Activated T-helper 17 cell treated with anti-CD3 and anti-CD28 coated beads, Interleukin-2, amount 50 U/mL, for 72 hours (primary cell): ENCODE measurements around the gene LYRM4. TPM values are rescaled to one million over a fixed set of nuclear protein-coding genes. Genes with fewer than 3 reads are reported as not detected.

Experiments
- ATAC-seq: fragments of 150-1000 bp; cut with Tn5 transposase; replicated peaks from 2 replicates; pipeline ENCODE4 v1.10.0; 2021; ENCODE audit warnings: mild to moderate bottlenecking, moderate library complexity
- H3K27ac Mint-ChIP-seq: one replicate; pipeline ENCODE4 v1.8.0; 2022; ENCODE audit warnings: mixed read lengths
- H3K27me3 Mint-ChIP-seq: one replicate; pipeline ENCODE4 v1.8.0; 2022; ENCODE audit warnings: mixed read lengths
- H3K36me3 Mint-ChIP-seq: one replicate; pipeline ENCODE4 v1.8.0; 2022; ENCODE audit warnings: low read depth, mild to moderate bottlenecking, mixed read lengths
- H3K4me1 Mint-ChIP-seq: one replicate; pipeline ENCODE4 v1.8.0; 2022; ENCODE audit warnings: mixed read lengths
- H3K4me3 Mint-ChIP-seq: one replicate; pipeline ENCODE4 v1.8.0; 2022; ENCODE audit warnings: mild to moderate bottlenecking, mixed read lengths
- H3K9me3 Mint-ChIP-seq: one replicate; pipeline ENCODE4 v1.8.0; 2022; ENCODE audit warnings: mixed read lengths
- total RNA-seq, 2 donors: library from RNA; stranded (reverse); gene quantifications; one replicate each; pipeline ENCODE4 v1.2.3, GENCODE V29; 2022

The LYRM4 gene
- total RNA-seq, 2 donors from 2014 or later, result 34.0 to 64.2 TPM

GRCh38 chr6:5290097-5290496 is 29.3 kb upstream of the LYRM4 start:
- Mint-ChIP-seq H3K4me1 (peaks cover 49% of the 10 kb centered on the region), H3K27me3 (no peaks in the 10 kb centered on the region), H3K27ac (no peak overlapping the region), H3K9me3 (peaks cover 4% of the 10 kb centered on the region), H3K36me3 (no peaks in the 10 kb centered on the region), H3K4me3 (no peak overlapping the region)
- no peak for ATAC-seq

- H3K27me3 Mint-ChIP-seq, result no peaks in the 10 kb centered on the region
- peaks cover 4% of the 10 kb centered on the region for H3K9me3 Mint-ChIP-seq
- peaks cover 41% of the 10 kb centered on the region for H3K4me1 Mint-ChIP-seq
- H3K27ac Mint-ChIP-seq, result peak overlapping the region; percentile 69
- peak overlapping the region; percentile 48 for H3K4me3 Mint-ChIP-seq
- H3K36me3 Mint-ChIP-seq, result no peaks in the 10 kb centered on the region
- ATAC-seq, result peak; percentile 17
Measured at GRCh38 chr6:5287966-5288297, 27.2 kb upstream of the LYRM4 start.

- peaks cover under 1% of the 10 kb centered on the region for H3K9me3 Mint-ChIP-seq
- peak; percentile 82 for ATAC-seq
- peak overlapping the region; percentile 69 for H3K27ac Mint-ChIP-seq
- no peaks in the 10 kb centered on the region for H3K36me3 Mint-ChIP-seq
- peaks cover 39% of the 10 kb centered on the region for H3K4me1 Mint-ChIP-seq
- no peaks in the 10 kb centered on the region for H3K27me3 Mint-ChIP-seq
- H3K4me3 Mint-ChIP-seq, result peak overlapping the region; percentile 48
Measured at GRCh38 chr6:5287205-5287965, 26.6 kb upstream of the LYRM4 start.

GRCh38 chr6:5286780-5287179 is 26.0 kb upstream of the LYRM4 start:
- H3K27me3 Mint-ChIP-seq, result no peaks in the 10 kb centered on the region
- H3K4me3 Mint-ChIP-seq, result peak overlapping the region; percentile 48
- no peak for ATAC-seq
- no peaks in the 10 kb centered on the region for H3K9me3 Mint-ChIP-seq
- H3K4me1 Mint-ChIP-seq, result peaks cover 39% of the 10 kb centered on the region
- H3K27ac Mint-ChIP-seq, result peak overlapping the region; percentile 69
- H3K36me3 Mint-ChIP-seq, result no peaks in the 10 kb centered on the region

- no peaks in the 10 kb centered on the region for H3K9me3 Mint-ChIP-seq
Measured at GRCh38 chr6:5285526-5285925, 24.8 kb upstream of the LYRM4 start.

GRCh38 chr6:5285081-5285480 is 24.3 kb upstream of the LYRM4 start:
- no peaks in the 10 kb centered on the region for H3K36me3 Mint-ChIP-seq
- H3K4me3 Mint-ChIP-seq, result peak overlapping the region; percentile 15
- H3K27ac Mint-ChIP-seq, result peak overlapping the region; percentile 28
- H3K9me3 Mint-ChIP-seq, result no peaks in the 10 kb centered on the region
- peaks cover 52% of the 10 kb centered on the region for H3K4me1 Mint-ChIP-seq
- ATAC-seq, result no peak
- no peaks in the 10 kb centered on the region for H3K27me3 Mint-ChIP-seq

More at GRCh38 chr6:5285526-5285925, 24.8 kb upstream of the LYRM4 start:
- Mint-ChIP-seq H3K27ac (peak overlapping the region; percentile 28), H3K4me1 (peaks cover 47% of the 10 kb centered on the region), H3K27me3 (no peaks in the 10 kb centered on the region), H3K36me3 (no peaks in the 10 kb centered on the region), H3K4me3 (peak overlapping the region; percentile 15)
- no peak for ATAC-seq

GRCh38 chr6:5282191-5282623 is 21.5 kb upstream of the LYRM4 start:
- Mint-ChIP-seq H3K27me3 (no peaks in the 10 kb centered on the region), H3K4me3 (peak overlapping the region; percentile 76), H3K36me3 (peaks cover 13% of the 10 kb centered on the region), H3K4me1 (peaks cover 50% of the 10 kb centered on the region), H3K27ac (peak overlapping the region; percentile 96), H3K9me3 (no peaks in the 10 kb centered on the region)
- no peak for ATAC-seq

- ATAC-seq, result no peak
- Mint-ChIP-seq H3K9me3 (no peaks in the 10 kb centered on the region), H3K27ac (peak overlapping the region; percentile 96), H3K27me3 (no peaks in the 10 kb centered on the region), H3K4me3 (peak overlapping the region; percentile 76), H3K4me1 (peaks cover 45% of the 10 kb centered on the region), H3K36me3 (peaks cover 13% of the 10 kb centered on the region)
Measured at GRCh38 chr6:5280920-5281319, 20.2 kb upstream of the LYRM4 start.

- H3K4me1 Mint-ChIP-seq, result peaks cover 35% of the 10 kb centered on the region
- peaks cover 13% of the 10 kb centered on the region for H3K36me3 Mint-ChIP-seq
- peak; percentile 92 for ATAC-seq
- peak overlapping the region; percentile 96 for H3K27ac Mint-ChIP-seq
- no peaks in the 10 kb centered on the region for H3K9me3 Mint-ChIP-seq
- peak overlapping the region; percentile 76 for H3K4me3 Mint-ChIP-seq
- no peaks in the 10 kb centered on the region for H3K27me3 Mint-ChIP-seq
Measured at GRCh38 chr6:5279891-5280338, 19.2 kb upstream of the LYRM4 start.

GRCh38 chr6:5278565-5279120 is 17.9 kb upstream of the LYRM4 start:
- H3K4me1 Mint-ChIP-seq, result peaks cover 37% of the 10 kb centered on the region
- no peak for ATAC-seq
- peak overlapping the region; percentile 96 for H3K27ac Mint-ChIP-seq
- H3K9me3 Mint-ChIP-seq, result no peaks in the 10 kb centered on the region
- H3K36me3 Mint-ChIP-seq, result peaks cover 13% of the 10 kb centered on the region
- H3K4me3 Mint-ChIP-seq, result peak overlapping the region; percentile 76
- no peaks in the 10 kb centered on the region for H3K27me3 Mint-ChIP-seq

- Mint-ChIP-seq H3K36me3 (peaks cover 18% of the 10 kb centered on the region), H3K27me3 (no peaks in the 10 kb centered on the region), H3K4me1 (peaks cover 43% of the 10 kb centered on the region), H3K27ac (peak overlapping the region; percentile 96), H3K4me3 (peak overlapping the region; percentile 76), H3K9me3 (no peaks in the 10 kb centered on the region)
- no peak for ATAC-seq
Measured at GRCh38 chr6:5278047-5278446, 17.3 kb upstream of the LYRM4 start.

- Mint-ChIP-seq H3K27ac (no peak overlapping the region), H3K4me1 (peaks cover 44% of the 10 kb centered on the region), H3K27me3 (no peaks in the 10 kb centered on the region), H3K9me3 (no peaks in the 10 kb centered on the region), H3K36me3 (peaks cover 18% of the 10 kb centered on the region), H3K4me3 (no peak overlapping the region)
- ATAC-seq, result no peak
Measured at GRCh38 chr6:5277589-5277988, 16.8 kb upstream of the LYRM4 start.

- ATAC-seq, result no peak
- H3K4me3 Mint-ChIP-seq, result no peak overlapping the region
- peaks cover 18% of the 10 kb centered on the region for H3K36me3 Mint-ChIP-seq
- no peak overlapping the region for H3K27ac Mint-ChIP-seq
- no peaks in the 10 kb centered on the region for H3K27me3 Mint-ChIP-seq
- H3K4me1 Mint-ChIP-seq, result peaks cover 34% of the 10 kb centered on the region
- H3K9me3 Mint-ChIP-seq, result no peaks in the 10 kb centered on the region
Measured at GRCh38 chr6:5276581-5276980, 15.8 kb upstream of the LYRM4 start.

- peaks cover 27% of the 10 kb centered on the region for H3K4me1 Mint-ChIP-seq
- no peaks in the 10 kb centered on the region for H3K27me3 Mint-ChIP-seq
- no peaks in the 10 kb centered on the region for H3K9me3 Mint-ChIP-seq
- peaks cover 18% of the 10 kb centered on the region for H3K36me3 Mint-ChIP-seq
- ATAC-seq, result no peak
- H3K27ac Mint-ChIP-seq, result peak overlapping the region; percentile 20
- H3K4me3 Mint-ChIP-seq, result no peak overlapping the region
Measured at GRCh38 chr6:5275497-5275896, 14.7 kb upstream of the LYRM4 start.

GRCh38 chr6:5274231-5274630 is 13.5 kb upstream of the LYRM4 start:
- peak; percentile 47 for ATAC-seq
- H3K4me1 Mint-ChIP-seq, result peaks cover 18% of the 10 kb centered on the region
- no peaks in the 10 kb centered on the region for H3K27me3 Mint-ChIP-seq
- H3K27ac Mint-ChIP-seq, result no peak overlapping the region
- H3K9me3 Mint-ChIP-seq, result no peaks in the 10 kb centered on the region
- peak overlapping the region; percentile 8 for H3K4me3 Mint-ChIP-seq
- H3K36me3 Mint-ChIP-seq, result peaks cover 23% of the 10 kb centered on the region
